RWPE2 (cell line): ENCODE results near the gene NKIRAS1.
A peak's percentile ranks its signal among the peaks of the same experiment; 100 is the strongest.

Experiments
- ATAC-seq: fragments of 200-7000 bp; cut with Tn5 transposase; 3 replicates; pipeline ENCODE4 v1.9.1; 2021; ENCODE audit warnings: low read depth
- DNase-seq: peaks from one replicate; pipeline ENCODE4 v3.0.0-alpha.2; 2020; ENCODE audit warnings: low spot score
- H3K27ac ChIP-seq: fragments of 450-650 bp; 2 replicates; pipeline ENCODE4 v1.5.1; 2017; ENCODE audit warnings: mild to moderate bottlenecking; ENCODE audit not compliant: poor library complexity, severe bottlenecking
- H3K27me3 ChIP-seq: fragments of 250-450 bp; sonication (Bioruptor Pico); 2 replicates; pipeline ENCODE4 v1.5.1; 2021; ENCODE audit warnings: mild to moderate bottlenecking, moderate library complexity; ENCODE audit not compliant: insufficient read depth, poor library complexity, severe bottlenecking
- H3K36me3 ChIP-seq: fragments of 250-450 bp; sonication (Bioruptor Pico); 2 replicates; pipeline ENCODE4 v1.5.1; 2020; ENCODE audit warnings: low read depth, mild to moderate bottlenecking, moderate library complexity
- H3K4me1 ChIP-seq: fragments of 250-450 bp; sonication (Bioruptor Pico); 2 replicates; pipeline ENCODE4 v1.5.1; 2021; ENCODE audit warnings: mild to moderate bottlenecking, moderate library complexity; ENCODE audit not compliant: insufficient read depth, poor library complexity, severe bottlenecking
- H3K4me3 ChIP-seq: fragments of 250-450 bp; sonication (Bioruptor Pico); 2 replicates; pipeline ENCODE4 v1.5.1; 2021; ENCODE audit warnings: mild to moderate bottlenecking, moderate library complexity; ENCODE audit not compliant: severe bottlenecking
- H3K9me3 ChIP-seq: fragments of 250-450 bp; sonication (Bioruptor Pico); 2 replicates; pipeline ENCODE4 v1.5.1; 2021; ENCODE audit warnings: mild to moderate bottlenecking, moderate library complexity; ENCODE audit not compliant: severe bottlenecking
- CTCF ChIP-seq: fragments of 450-650 bp; IDR thresholded peaks from one replicate; pipeline ENCODE4 v1.5.1; 2017; ENCODE audit warnings: mild to moderate bottlenecking, moderate library complexity; ENCODE audit not compliant: poor library complexity, severe bottlenecking

Gene NKIRAS1

GRCh38 chr3:23894254-23895061 is 22.3 kb downstream of the NKIRAS1 start:
- DNase-seq (no peak), ATAC-seq (peak; percentile 42; the same call in 1 of the 3 replicates)
- no peak overlapping the region for H3K4me3 ChIP-seq
- no peaks in the 10 kb centered on the region for H3K4me1 ChIP-seq
- peaks cover 30% of the 10 kb centered on the region for H3K36me3 ChIP-seq
- H3K27me3 ChIP-seq = no peaks in the 10 kb centered on the region
- H3K27ac ChIP-seq = no peak overlapping the region
- no peak for TF ChIP-seq CTCF
- no peaks in the 10 kb centered on the region for H3K9me3 ChIP-seq

DNA sequence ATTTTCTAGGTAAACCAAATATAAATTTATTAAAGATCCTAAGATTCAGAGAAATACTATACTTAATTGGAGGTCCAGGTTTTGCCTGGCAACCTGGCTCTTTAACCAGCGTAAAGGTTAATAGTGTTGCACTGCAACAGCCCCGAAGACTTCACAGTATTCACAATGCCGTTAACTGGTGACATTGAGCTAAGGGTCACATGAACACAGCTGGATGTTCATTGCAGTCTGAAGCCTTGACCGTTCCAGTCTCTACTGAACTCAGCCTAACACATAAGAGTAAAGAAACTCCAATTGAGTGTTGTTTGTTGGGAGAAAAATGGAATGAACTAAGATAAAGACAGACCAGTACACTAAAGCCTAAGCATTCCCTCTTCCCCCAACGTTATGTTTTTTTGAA is 26.8 kb downstream of the NKIRAS1 start:
- no peak for DNase-seq
- Histone ChIP-seq H3K4me3 (no peak overlapping the region), H3K4me1 (peaks cover 8% of the 10 kb centered on the region), H3K36me3 (peaks cover 29% of the 10 kb centered on the region), H3K9me3 (no peaks in the 10 kb centered on the region), H3K27ac (no peak overlapping the region), H3K27me3 (no peaks in the 10 kb centered on the region)
- no peak for ATAC-seq
- TF ChIP-seq CTCF = no peak

DNA sequence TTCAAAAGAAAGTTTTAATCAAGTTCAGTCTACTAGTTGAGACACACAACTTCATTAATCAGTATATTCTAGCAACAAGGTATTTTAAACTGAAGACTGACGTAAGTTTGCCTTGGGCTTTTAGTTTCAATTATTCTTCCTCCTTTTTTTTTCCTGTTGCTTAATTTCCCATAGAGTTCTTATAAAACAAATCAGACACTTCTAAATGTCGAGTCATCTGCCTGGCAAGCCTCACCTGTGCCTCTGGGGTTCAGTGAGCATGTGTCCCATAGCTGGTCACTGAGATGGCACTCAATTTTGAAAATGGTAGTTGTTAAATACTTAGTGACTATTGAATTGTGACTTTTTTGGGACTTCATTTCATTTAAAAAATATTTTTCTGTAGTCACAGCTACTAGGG is 27.4 kb downstream of the NKIRAS1 start:
- no peak for ATAC-seq
- no peaks in the 10 kb centered on the region for H3K27me3 ChIP-seq
- peaks cover 29% of the 10 kb centered on the region for H3K36me3 ChIP-seq
- no peak overlapping the region for H3K4me3 ChIP-seq
- no peak for TF ChIP-seq CTCF
- no peak overlapping the region for H3K27ac ChIP-seq
- H3K9me3 ChIP-seq = no peaks in the 10 kb centered on the region
- peaks cover 10% of the 10 kb centered on the region for H3K4me1 ChIP-seq
- DNase-seq = no peak

DNA sequence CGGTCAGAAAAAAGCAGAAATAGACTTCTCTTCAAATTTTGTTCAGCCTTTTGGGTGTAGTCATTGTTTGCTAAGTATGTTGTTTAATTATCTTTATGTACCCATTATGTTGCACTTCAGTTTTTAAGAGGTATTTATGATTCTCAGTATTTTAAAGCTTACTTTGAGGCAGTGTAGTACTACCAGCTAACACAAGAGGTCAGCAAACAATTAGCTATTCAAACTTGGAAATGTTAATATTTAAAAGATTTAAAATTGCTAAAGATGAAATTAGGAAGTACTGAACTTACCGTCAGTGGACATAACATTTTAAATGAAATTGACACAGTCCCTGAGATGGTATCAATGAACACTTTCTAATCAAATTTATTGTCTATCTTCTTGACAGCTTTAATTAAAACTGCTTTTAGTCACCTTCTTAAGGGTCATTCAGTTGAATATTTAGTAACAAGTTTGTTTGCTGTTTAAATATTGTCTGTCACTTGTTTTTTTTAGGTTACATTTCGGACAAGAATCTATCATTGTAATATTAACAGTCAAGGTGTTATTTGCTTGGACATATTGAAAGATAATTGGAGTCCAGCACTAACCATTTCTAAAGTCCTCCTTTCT is 28.1 kb downstream of the NKIRAS1 start:
- TF ChIP-seq CTCF = peak; percentile 89
- Histone ChIP-seq H3K9me3 (no peaks in the 10 kb centered on the region), H3K4me1 (peaks cover 10% of the 10 kb centered on the region), H3K27me3 (no peaks in the 10 kb centered on the region), H3K27ac (no peak overlapping the region), H3K4me3 (no peak overlapping the region), H3K36me3 (peaks cover 29% of the 10 kb centered on the region)
- ATAC-seq = no peak
- DNase-seq = no peak

DNA sequence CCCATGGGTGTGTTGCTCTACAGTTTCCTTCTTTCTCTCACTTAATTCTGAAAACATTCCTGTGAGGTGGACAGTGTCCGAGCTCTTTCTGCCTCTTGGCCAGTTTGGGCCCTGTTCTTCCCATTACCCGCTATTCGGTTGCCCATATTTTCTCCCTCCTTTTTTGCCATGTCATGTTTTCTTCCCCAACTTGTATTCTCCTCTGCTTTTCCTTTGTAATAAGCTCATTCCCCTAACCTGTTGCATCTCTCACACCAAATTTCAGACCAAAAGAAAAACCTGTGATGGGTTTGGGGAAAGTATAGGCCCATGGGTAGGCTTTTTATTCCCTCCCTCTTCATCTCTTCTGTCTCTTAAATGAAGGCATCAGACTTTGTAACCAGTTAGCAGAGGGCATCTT is 30.5 kb downstream of the NKIRAS1 start:
- ATAC-seq = no peak
- H3K36me3 ChIP-seq = peaks cover 26% of the 10 kb centered on the region

More for the DNA sequence above, 30.5 kb downstream of the NKIRAS1 start:
- H3K27ac ChIP-seq = no peak overlapping the region
- DNase-seq = no peak
- H3K27me3 ChIP-seq = no peaks in the 10 kb centered on the region
- H3K9me3 ChIP-seq = no peaks in the 10 kb centered on the region
- peaks cover 10% of the 10 kb centered on the region for H3K4me1 ChIP-seq
- no peak overlapping the region for H3K4me3 ChIP-seq
- TF ChIP-seq CTCF = no peak
